H9 (cell line): ENCODE measurements around the gene MAMDC4. TPM values are rescaled to one million over a fixed set of nuclear protein-coding genes. Genes with fewer than 3 reads are reported as not detected.

Source experiments
- DNase-seq: peaks from one replicate; pipeline ENCODE4 v3.0.0-alpha.2; 2017
- H2AFZ ChIP-seq: one replicate; pipeline ENCODE4 v1.6.1; 2013; ENCODE audit warnings: mild to moderate bottlenecking, low read length, control low read depth, moderate library complexity
- H2AK5ac ChIP-seq: 2 replicates; pipeline ENCODE4 v1.6.1; 2013; ENCODE audit warnings: low read length, control low read depth, mixed read lengths; ENCODE audit not compliant: insufficient read length
- H2BK120ac ChIP-seq: one replicate; pipeline ENCODE4 v1.6.1; 2013; ENCODE audit warnings: low read depth, mild to moderate bottlenecking, low read length, control low read depth, inconsistent platforms; ENCODE audit not compliant: poor library complexity, severe bottlenecking
- H2BK12ac ChIP-seq: 2 replicates; pipeline ENCODE4 v1.6.1; 2013; ENCODE audit warnings: low read length, control low read depth, mixed read lengths, low read depth; ENCODE audit not compliant: insufficient read length
- H2BK15ac ChIP-seq: 2 replicates; pipeline ENCODE4 v1.6.1; 2013; ENCODE audit warnings: low read depth, low read length, control low read depth
- H2BK20ac ChIP-seq: one replicate; pipeline ENCODE4 v1.6.1; 2013; ENCODE audit warnings: low read depth, mild to moderate bottlenecking, low read length, control low read depth, inconsistent platforms; ENCODE audit not compliant: poor library complexity, severe bottlenecking
- H2BK5ac ChIP-seq: 2 replicates; pipeline ENCODE4 v1.6.1; 2013; ENCODE audit warnings: low read length, control low read depth, mixed read lengths; ENCODE audit not compliant: insufficient read length
- H3K14ac ChIP-seq: 2 replicates; pipeline ENCODE4 v1.6.1; 2013; ENCODE audit warnings: low read length, control low read depth; ENCODE audit not compliant: insufficient read depth
- H3K18ac ChIP-seq: 2 replicates; pipeline ENCODE4 v1.6.1; 2013; ENCODE audit warnings: low read depth, mild to moderate bottlenecking, mixed read lengths, low read length, control low read depth; ENCODE audit not compliant: insufficient read length
- H3K23ac ChIP-seq: 2 replicates; pipeline ENCODE4 v1.6.1; 2013; ENCODE audit warnings: low read length, control low read depth, mixed read lengths, low read depth; ENCODE audit not compliant: insufficient read length
- H3K23me2 ChIP-seq: 2 replicates; pipeline ENCODE4 v1.6.1; 2013; ENCODE audit warnings: low read depth, mild to moderate bottlenecking, mixed read lengths, low read length, control low read depth; ENCODE audit not compliant: insufficient read length, poor library complexity, severe bottlenecking
- H3K27ac ChIP-seq: 2 replicates; pipeline ENCODE4 v1.5.1; 2013; ENCODE audit warnings: low read length, control low read depth, mixed read lengths, low read depth; ENCODE audit not compliant: insufficient read length
- H3K27me3 ChIP-seq: 2 replicates; pipeline ENCODE4 v1.6.1; 2013; ENCODE audit warnings: low read length, control low read depth, inconsistent platforms; ENCODE audit not compliant: insufficient read depth
- H3K4ac ChIP-seq: 2 replicates; pipeline ENCODE4 v1.6.1; 2013; ENCODE audit warnings: low read depth, mild to moderate bottlenecking, control low read depth, inconsistent platforms, low read length, moderate library complexity
- H3K4me1 ChIP-seq: 2 replicates; pipeline ENCODE4 v1.6.1; 2013; ENCODE audit warnings: low read length, control low read depth, inconsistent platforms; ENCODE audit not compliant: insufficient read depth
- H3K4me2 ChIP-seq: 2 replicates; pipeline ENCODE4 v1.6.1; 2013; ENCODE audit warnings: low read length, control low read depth, mixed read lengths; ENCODE audit not compliant: insufficient read length, insufficient read depth
- H3K56ac ChIP-seq: 2 replicates; pipeline ENCODE4 v1.6.1; 2013; ENCODE audit warnings: low read depth, mild to moderate bottlenecking, mixed read lengths, low read length, control low read depth; ENCODE audit not compliant: insufficient read length
- H3K79me1 ChIP-seq: 2 replicates; pipeline ENCODE4 v1.6.1; 2013; ENCODE audit warnings: low read depth, mild to moderate bottlenecking, moderate library complexity, low read length, control low read depth, inconsistent platforms; ENCODE audit not compliant: insufficient read depth, poor library complexity, severe bottlenecking
- H3K79me2 ChIP-seq: 2 replicates; pipeline ENCODE4 v1.6.1; 2013; ENCODE audit warnings: low read length, control low read depth, inconsistent platforms; ENCODE audit not compliant: insufficient read depth
- H3K9ac ChIP-seq: 2 replicates; pipeline ENCODE4 v1.6.1; 2013; ENCODE audit warnings: low read length, control low read depth, mixed read lengths; ENCODE audit not compliant: insufficient read length; ENCODE audit errors: extremely low read depth
- H3K9me3 ChIP-seq: one replicate; pipeline ENCODE4 v1.6.1; 2013; ENCODE audit warnings: low read depth, low read length, inconsistent platforms; ENCODE audit not compliant: control insufficient read depth
- H3T11ph ChIP-seq: one replicate; pipeline ENCODE4 v1.6.1; 2013; ENCODE audit warnings: mild to moderate bottlenecking, low read length, control low read depth, inconsistent platforms
- H4K20me1 ChIP-seq: one replicate; pipeline ENCODE4 v1.6.1; 2013; ENCODE audit not compliant: control insufficient read depth, insufficient read length, insufficient read depth
- H4K5ac ChIP-seq: 2 replicates; pipeline ENCODE4 v1.6.1; 2013; ENCODE audit warnings: low read depth, mild to moderate bottlenecking, mixed read lengths, low read length, control low read depth; ENCODE audit not compliant: insufficient read length
- H4K8ac ChIP-seq: replicated peaks from 2 replicates; pipeline ENCODE4 v1.6.1; 2013; ENCODE audit warnings: low read length, control low read depth, mixed read lengths, low read depth; ENCODE audit not compliant: insufficient read length
- H4K91ac ChIP-seq: 2 replicates; pipeline ENCODE4 v1.6.1; 2013; ENCODE audit warnings: low read depth, mild to moderate bottlenecking, moderate library complexity, mixed read lengths, low read length, control low read depth; ENCODE audit not compliant: insufficient read length
- H3K27ac Mint-ChIP-seq, 3 experiments: 2 replicates in 2 of 3; 3 replicates in 1 of 3; pipeline ENCODE4 v1.8.0; 2020 to 2021; ENCODE audit warnings: mixed read lengths in 3 of 3, mild to moderate bottlenecking in 1 of 3, moderate library complexity in 1 of 3
- H3K27me3 Mint-ChIP-seq: 2 replicates; pipeline ENCODE4 v1.8.0; 2021; ENCODE audit warnings: low read depth, mild to moderate bottlenecking, moderate library complexity, mixed read lengths
- H3K36me3 Mint-ChIP-seq, 3 experiments: 2 replicates in 2 of 3; 3 replicates in 1 of 3; pipeline ENCODE4 v1.8.0; 2020 to 2021; ENCODE audit warnings: low read depth in 3 of 3, mixed read lengths in 3 of 3; ENCODE audit not compliant: insufficient read depth in 1 of 3
- H3K4me1 Mint-ChIP-seq, 2 experiments: 2 replicates each; pipeline ENCODE4 v1.8.0; 2020; ENCODE audit warnings: mixed read lengths in 2 of 2
- H3K4me3 Mint-ChIP-seq, 2 experiments: 2 replicates in 1 of 2; 3 replicates in 1 of 2; pipeline ENCODE4 v1.8.0; 2020 to 2021; ENCODE audit warnings: mild to moderate bottlenecking in 2 of 2, mixed read lengths in 2 of 2, moderate library complexity in 1 of 2
- H3K9me3 Mint-ChIP-seq, 2 experiments: 2 replicates in 1 of 2; 3 replicates in 1 of 2; pipeline ENCODE4 v1.8.0; 2020; ENCODE audit warnings: mild to moderate bottlenecking in 2 of 2, mixed read lengths in 2 of 2, moderate library complexity in 1 of 2
- CTCF ChIP-seq: fragments of 200-600 bp; sonication (generic); conservative IDR thresholded peaks from 3 replicates; pipeline ENCODE4 v1.8.0; 2021; ENCODE audit warnings: antibody characterized with exemption, mild to moderate bottlenecking
- WGBS: extraction: QIAGEN DNeasy Blood & Tissue Kit; methylation state at CpG from one replicate; pipeline ENCODE4 v1.1.7; 2013; ENCODE audit warnings: missing lambda C conversion rate, low lambda C conversion rate, mixed read lengths; ENCODE audit not compliant: insufficient read length; ENCODE audit errors: extremely low coverage; 5-methylcytosine and 5-hydroxymethylcytosine counted together
- total RNA-seq: library from RNA; stranded (reverse); gene quantifications from 2 replicates; pipeline ENCODE4 v1.2.1, GENCODE V29; 2021

MAMDC4 gene
- total RNA-seq, 1 experiment from 2014 or later = 9.2 TPM

GRCh38 chr9:136903041-136903554 lies 51.0 kb downstream of the MAMDC4 start:
- Histone ChIP-seq H2BK120ac (no peak overlapping the region), H3K56ac (no peak overlapping the region), H3K9me3 (no peaks in the 10 kb centered on the region), H4K91ac (no peak overlapping the region), H2AFZ (no peak overlapping the region), H4K20me1 (no peaks in the 10 kb centered on the region), H3K79me1 (peaks cover under 1% of the 10 kb centered on the region), H4K8ac (no peak overlapping the region), H2BK15ac (no peak overlapping the region), H3K14ac (no peak overlapping the region), H3K18ac (no peak overlapping the region), H3K4me2 (no peak overlapping the region), H3K23ac (no peak overlapping the region), H3K27me3 (no peaks in the 10 kb centered on the region), H3K4me1 (no peaks in the 10 kb centered on the region), H3T11ph (no peak overlapping the region), H2AK5ac (no peak overlapping the region), H3K27ac (no peak overlapping the region), H3K23me2 (no peaks in the 10 kb centered on the region), H3K4ac (no peak overlapping the region), H2BK5ac (no peak overlapping the region), H2BK20ac (no peak overlapping the region), H2BK12ac (no peak overlapping the region), H3K9ac (no peak overlapping the region), H3K79me2 (no peaks in the 10 kb centered on the region), H4K5ac (no peak overlapping the region)
- H3K36me3 Mint-ChIP-seq = peaks cover 41 to 81% (median 80%) of the 10 kb centered on the region in 3 experiments
- no peak overlapping the region; a peak in 1 of 7 replicates for H3K27ac Mint-ChIP-seq
- no peak for DNase-seq
- no peaks in the 10 kb centered on the region for H3K9me3 Mint-ChIP-seq
- TF ChIP-seq CTCF = no peak
- no peak overlapping the region for H3K4me3 Mint-ChIP-seq
- no CpG with 5 or more reads among the region's 12 CpGs for WGBS
- H3K27me3 Mint-ChIP-seq = no peaks in the 10 kb centered on the region; the same call in 1 of the 2 replicates
- no peaks in the 10 kb centered on the region for H3K4me1 Mint-ChIP-seq
